22Rv1 (cell line): Measurements from ENCODE around the gene FMR1NB.

Source experiments
- H3K27ac ChIP-seq: fragments of 450-650 bp; 2 replicates; pipeline ENCODE4 v1.5.1; 2017
- CTCF ChIP-seq: fragments of 450-650 bp; IDR thresholded peaks from 2 replicates; pipeline ENCODE4 v1.5.1; 2017; ENCODE audit warnings: mild to moderate bottlenecking
- ZFX ChIP-seq: fragments of 450-650 bp; IDR thresholded peaks from 2 replicates; pipeline ENCODE4 v1.6.1; 2017; ENCODE audit warnings: antibody characterized with exemption, borderline replicate concordance

Gene FMR1NB

GRCh38 chrX:148035380-148035779, 54.2 kb downstream of the FMR1NB start:
- no peak overlapping the region for H3K27ac ChIP-seq
- no peak for TF ChIP-seq CTCF
- TF ChIP-seq ZFX: no peak

- no peak for TF ChIP-seq CTCF
- no peak for TF ChIP-seq ZFX
- no peak overlapping the region for H3K27ac ChIP-seq
Measured at GRCh38 chrX:148037020-148037419, 55.9 kb downstream of the FMR1NB start.

GRCh38 chrX:148043271-148043855, 62.2 kb downstream of the FMR1NB start:
- no peak for TF ChIP-seq CTCF
- no peak for TF ChIP-seq ZFX
- no peak overlapping the region for H3K27ac ChIP-seq

DNA sequence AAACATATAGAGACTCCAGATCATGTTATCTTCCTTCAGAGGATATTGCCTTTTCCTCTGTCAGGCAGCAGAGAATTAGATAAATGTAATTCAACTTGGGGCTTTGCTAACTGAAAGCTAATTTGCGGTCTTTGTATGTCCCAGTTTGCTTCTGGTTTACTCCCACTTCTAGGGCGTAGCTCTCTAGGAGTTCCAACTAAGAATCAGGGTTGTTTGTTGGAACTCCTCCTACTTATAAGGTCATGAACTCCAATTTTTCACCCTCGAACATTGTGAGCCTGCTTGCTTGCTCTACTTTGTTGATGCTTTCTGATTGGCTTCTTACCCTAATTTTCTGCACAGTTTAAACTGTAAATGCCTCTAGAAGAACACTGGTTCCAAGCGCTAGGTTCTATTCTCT, 66.1 kb downstream of the FMR1NB start:
- TF ChIP-seq ZFX: no peak
- no peak for TF ChIP-seq CTCF
- H3K27ac ChIP-seq: no peak overlapping the region

- TF ChIP-seq CTCF (peak; percentile 70), ZFX (no peak)
- H3K27ac ChIP-seq: no peak overlapping the region
Measured at GRCh38 chrX:148049441-148049840, 68.3 kb downstream of the FMR1NB start.

GRCh38 chrX:148051973-148052372, 70.8 kb downstream of the FMR1NB start:
- no peak overlapping the region for H3K27ac ChIP-seq
- TF ChIP-seq ZFX (no peak), CTCF (no peak)

DNA sequence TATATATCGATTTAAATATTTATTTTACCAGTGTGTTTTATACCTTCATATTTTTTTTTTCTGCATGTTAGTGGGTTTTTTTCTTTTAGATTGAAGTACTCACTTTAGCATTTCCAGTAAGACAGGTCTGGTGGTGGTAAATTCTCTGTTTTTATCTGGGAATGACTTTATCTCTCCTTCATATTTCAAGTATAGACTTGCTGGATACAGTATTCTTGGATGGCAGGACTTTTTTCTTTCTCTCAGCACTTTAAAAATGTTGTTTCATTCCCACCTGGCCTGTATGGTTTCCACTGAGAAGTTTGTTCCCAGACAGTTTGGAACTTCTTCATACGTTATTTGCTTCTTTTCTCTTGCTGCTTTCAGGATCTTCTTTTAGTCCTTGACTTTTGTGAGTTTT, 86.1 kb downstream of the FMR1NB start:
- no peak for TF ChIP-seq ZFX
- TF ChIP-seq CTCF: no peak
- no peak overlapping the region for H3K27ac ChIP-seq
